HUES48 (cell line): ENCODE data around the gene ADIPOR2.

Experiments
- H3K27ac ChIP-seq: one replicate; pipeline ENCODE4 v1.7.0; 2013; ENCODE audit warnings: low read depth, low read length, inconsistent platforms
- H3K27me3 ChIP-seq: 2 replicates; pipeline ENCODE4 v1.6.1; 2013; ENCODE audit warnings: mild to moderate bottlenecking, low read length; ENCODE audit not compliant: control insufficient read depth, insufficient read depth
- H3K36me3 ChIP-seq: 2 replicates; pipeline ENCODE4 v1.6.1; 2013; ENCODE audit warnings: low read length; ENCODE audit not compliant: control insufficient read depth, insufficient read depth
- H3K4me1 ChIP-seq: 2 replicates; pipeline ENCODE4 v1.6.1; 2013; ENCODE audit warnings: mild to moderate bottlenecking, low read length; ENCODE audit not compliant: control insufficient read depth, insufficient read depth
- H3K4me3 ChIP-seq: 2 replicates; pipeline ENCODE4 v1.5.1; 2013; ENCODE audit warnings: mild to moderate bottlenecking, low read depth, low read length
- H3K9ac ChIP-seq: 2 replicates; pipeline ENCODE4 v1.6.1; 2013; ENCODE audit warnings: mild to moderate bottlenecking, low read depth, low read length, moderate library complexity
- H3K9me3 ChIP-seq: 2 replicates; pipeline ENCODE4 v1.6.1; 2013; ENCODE audit warnings: low read length; ENCODE audit not compliant: control insufficient read depth, insufficient read depth

Gene ADIPOR2

GRCh38 chr12:1651946-1652345 lies 38.9 kb upstream of the ADIPOR2 start:
- no peak overlapping the region for H3K9ac ChIP-seq
- no peak overlapping the region for H3K27ac ChIP-seq
- H3K4me3 ChIP-seq, result no peak overlapping the region
- H3K27me3 ChIP-seq, result no peaks in the 10 kb centered on the region
- H3K36me3 ChIP-seq, result no peaks in the 10 kb centered on the region
- H3K4me1 ChIP-seq, result peaks cover 6% of the 10 kb centered on the region; the same call in 1 of the 2 replicates
- H3K9me3 ChIP-seq, result no peaks in the 10 kb centered on the region

DNA sequence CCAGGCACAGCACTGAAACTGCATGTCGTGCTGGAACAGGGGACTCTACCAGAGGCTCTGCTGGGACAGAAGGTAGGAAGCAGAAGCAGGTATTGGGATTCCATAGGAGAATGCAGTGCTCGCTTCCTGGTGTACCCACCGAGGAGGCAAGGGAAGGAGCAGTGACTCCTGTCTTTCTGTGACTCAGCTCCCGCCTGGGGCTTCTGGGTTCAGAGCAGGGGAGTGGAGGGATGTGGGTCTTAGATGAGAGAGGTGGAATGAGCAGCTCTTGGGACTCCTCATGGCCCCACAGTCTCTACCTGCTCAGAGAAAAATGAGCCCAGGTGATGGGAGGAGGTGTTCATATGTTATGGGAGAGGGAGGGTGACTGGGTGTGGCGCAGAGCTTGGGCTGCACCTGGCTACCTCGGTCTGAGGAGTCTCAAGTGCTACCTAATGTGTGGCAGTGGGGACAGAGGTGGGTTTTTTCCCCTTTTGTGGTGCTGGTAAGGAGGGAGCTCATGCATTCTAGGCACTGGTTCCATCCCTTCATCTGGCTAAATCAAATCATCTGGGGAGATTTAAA lies 35.6 kb upstream of the ADIPOR2 start:
- peaks cover 6% of the 10 kb centered on the region; the same call in 1 of the 2 replicates for H3K4me1 ChIP-seq
- peaks cover 13% of the 10 kb centered on the region for H3K27me3 ChIP-seq
- no peaks in the 10 kb centered on the region for H3K36me3 ChIP-seq
- H3K27ac ChIP-seq, result no peak overlapping the region
- no peak overlapping the region for H3K4me3 ChIP-seq
- no peaks in the 10 kb centered on the region for H3K9me3 ChIP-seq
- H3K9ac ChIP-seq, result no peak overlapping the region

DNA sequence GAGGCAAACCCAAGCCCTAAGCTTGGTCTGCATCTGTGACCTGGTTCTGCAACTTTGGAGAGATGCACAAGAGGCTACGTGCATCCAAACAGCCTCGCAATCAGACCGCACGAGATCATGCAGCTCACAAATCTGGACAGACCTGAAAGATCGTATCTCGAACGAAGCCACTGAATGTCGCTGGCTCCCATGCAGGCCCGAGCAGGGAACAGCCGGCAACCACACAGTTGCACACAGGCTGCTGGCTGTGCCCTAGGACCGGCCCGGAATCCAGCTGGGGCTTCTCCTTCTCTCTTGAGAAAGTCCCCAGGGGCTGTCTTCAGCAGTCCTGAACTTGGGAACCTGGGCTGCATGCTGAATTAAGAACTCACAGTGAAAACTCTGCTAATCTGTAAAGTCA lies 34.0 kb upstream of the ADIPOR2 start:
- Histone ChIP-seq H3K9ac (no peak overlapping the region), H3K27ac (no peak overlapping the region), H3K4me3 (no peak overlapping the region), H3K4me1 (no peaks in the 10 kb centered on the region), H3K36me3 (no peaks in the 10 kb centered on the region), H3K27me3 (peaks cover 20% of the 10 kb centered on the region), H3K9me3 (no peaks in the 10 kb centered on the region)

DNA sequence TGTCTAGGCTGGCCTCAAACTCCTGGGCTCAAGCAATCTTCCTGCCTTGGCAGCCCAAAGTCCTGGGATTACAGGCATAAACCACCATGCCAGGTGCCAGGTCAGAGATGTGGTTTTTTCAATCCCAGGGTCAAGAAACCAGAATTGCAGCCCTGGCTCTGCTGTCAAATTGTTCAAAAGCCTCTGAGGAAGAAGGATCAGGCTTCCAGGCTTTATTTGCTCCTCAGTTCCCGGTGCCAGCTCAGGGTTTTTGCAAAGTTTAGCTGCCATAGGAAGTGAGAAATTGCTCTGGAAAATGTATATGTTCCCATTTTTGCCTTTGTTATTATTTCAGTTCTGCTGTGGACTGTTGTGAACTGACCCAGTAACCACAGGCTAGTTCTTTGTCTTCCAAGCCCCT lies 33.2 kb upstream of the ADIPOR2 start:
- no peak overlapping the region for H3K27ac ChIP-seq
- no peaks in the 10 kb centered on the region for H3K9me3 ChIP-seq
- no peaks in the 10 kb centered on the region for H3K36me3 ChIP-seq
- peaks cover 20% of the 10 kb centered on the region for H3K27me3 ChIP-seq
- H3K9ac ChIP-seq, result no peak overlapping the region
- H3K4me1 ChIP-seq, result no peaks in the 10 kb centered on the region
- no peak overlapping the region for H3K4me3 ChIP-seq

DNA sequence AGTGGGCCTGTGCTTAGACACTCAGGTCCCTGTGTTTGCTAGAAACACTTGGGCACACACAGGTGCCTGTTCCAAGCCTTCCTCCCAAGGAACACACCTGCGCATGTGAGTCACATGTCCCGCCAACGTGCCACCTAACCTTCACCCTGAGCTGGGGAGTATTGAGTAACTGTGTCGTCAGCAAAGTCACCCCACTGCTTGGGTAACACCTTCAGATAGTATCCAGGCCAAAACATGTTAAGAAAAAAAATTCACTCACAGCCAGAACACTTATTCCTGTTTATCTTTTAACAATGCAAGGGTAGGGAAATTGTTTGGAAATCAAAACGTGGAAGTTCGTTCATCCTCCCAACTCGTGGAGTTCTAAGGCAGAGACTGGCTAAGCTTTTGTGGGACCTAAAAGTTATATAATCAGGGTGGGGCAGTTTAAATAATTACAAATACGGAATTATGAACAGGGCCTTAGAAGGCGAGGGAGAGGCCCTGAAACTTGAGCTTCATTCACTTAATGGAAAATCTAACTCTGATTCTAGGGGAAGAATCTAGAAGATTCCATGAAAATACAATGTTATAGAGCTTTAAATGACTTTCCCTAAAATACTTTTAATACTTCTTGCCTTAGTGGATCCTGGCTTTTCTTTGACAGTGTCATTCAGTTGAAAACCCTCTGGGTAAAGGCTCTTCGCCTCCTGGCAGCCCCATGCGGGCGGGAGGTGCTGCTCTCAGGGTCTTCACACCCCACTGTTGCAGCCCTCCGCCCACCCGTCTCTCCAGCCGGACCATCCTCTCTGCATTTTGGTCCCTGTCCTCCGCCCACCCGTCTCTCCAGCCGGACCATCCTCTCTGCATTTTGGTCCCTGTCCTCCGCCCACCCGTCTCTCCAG lies 30.3 kb upstream of the ADIPOR2 start:
- Histone ChIP-seq H3K4me3 (0 out of 2 replicates have a peak overlapping the region, but pooled peaks have one; percentile 16), H3K9ac (no peak overlapping the region), H3K36me3 (no peaks in the 10 kb centered on the region), H3K27ac (no peak overlapping the region), H3K4me1 (no peaks in the 10 kb centered on the region), H3K27me3 (peaks cover 30% of the 10 kb centered on the region), H3K9me3 (no peaks in the 10 kb centered on the region)

- H3K27me3 ChIP-seq, result peaks cover 30% of the 10 kb centered on the region
- H3K9me3 ChIP-seq, result no peaks in the 10 kb centered on the region
- no peaks in the 10 kb centered on the region for H3K36me3 ChIP-seq
- peak overlapping the region; percentile 83 for H3K4me3 ChIP-seq
- H3K9ac ChIP-seq, result no peak overlapping the region
- no peaks in the 10 kb centered on the region for H3K4me1 ChIP-seq
- no peak overlapping the region for H3K27ac ChIP-seq
These were observed 29.1 kb upstream of the ADIPOR2 start for GRCh38 chr12:1661553-1662335.

GRCh38 chr12:1662761-1663439 lies 28.0 kb upstream of the ADIPOR2 start:
- H3K4me1 ChIP-seq, result no peaks in the 10 kb centered on the region
- peak overlapping the region; percentile 68 for H3K4me3 ChIP-seq
- H3K27me3 ChIP-seq, result peaks cover 30% of the 10 kb centered on the region
- no peaks in the 10 kb centered on the region for H3K9me3 ChIP-seq
- H3K27ac ChIP-seq, result peak overlapping the region; percentile 84
- no peaks in the 10 kb centered on the region for H3K36me3 ChIP-seq
- peak overlapping the region; percentile 34; the same call in 1 of the 2 replicates for H3K9ac ChIP-seq

GRCh38 chr12:1663440-1664132 lies 27.3 kb upstream of the ADIPOR2 start:
- no peaks in the 10 kb centered on the region for H3K36me3 ChIP-seq
- H3K4me1 ChIP-seq, result no peaks in the 10 kb centered on the region
- no peak overlapping the region for H3K9ac ChIP-seq
- H3K9me3 ChIP-seq, result no peaks in the 10 kb centered on the region
- peaks cover 27% of the 10 kb centered on the region for H3K27me3 ChIP-seq
- peak overlapping the region; percentile 68; the same call in 1 of the 2 replicates for H3K4me3 ChIP-seq
- H3K27ac ChIP-seq, result no peak overlapping the region

- H3K4me3 ChIP-seq, result no peak overlapping the region
- no peaks in the 10 kb centered on the region for H3K4me1 ChIP-seq
- no peaks in the 10 kb centered on the region for H3K36me3 ChIP-seq
- H3K27me3 ChIP-seq, result peaks cover 17% of the 10 kb centered on the region
- no peak overlapping the region for H3K27ac ChIP-seq
- H3K9me3 ChIP-seq, result no peaks in the 10 kb centered on the region
- H3K9ac ChIP-seq, result no peak overlapping the region
These were observed 25.5 kb upstream of the ADIPOR2 start for GRCh38 chr12:1665366-1665765.

DNA sequence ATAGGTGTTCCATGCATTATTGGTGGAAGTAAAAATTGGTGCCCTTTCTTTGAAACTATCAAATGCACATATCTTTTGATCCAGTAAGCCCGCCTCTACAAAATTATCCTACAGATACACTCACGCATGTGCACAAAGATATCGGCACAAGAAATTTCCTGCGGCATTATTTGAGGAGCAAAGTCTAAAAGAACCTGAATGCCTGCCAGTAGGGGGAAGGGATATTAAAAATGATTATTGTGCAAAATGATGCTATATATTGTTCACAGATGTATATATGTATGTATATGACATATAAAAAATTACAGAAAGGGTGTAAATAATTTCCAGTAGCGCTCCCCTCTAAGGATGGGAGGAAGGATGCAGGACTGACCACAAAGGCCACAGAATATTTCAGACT lies 24.7 kb upstream of the ADIPOR2 start:
- Histone ChIP-seq H3K36me3 (no peaks in the 10 kb centered on the region), H3K9me3 (no peaks in the 10 kb centered on the region), H3K9ac (no peak overlapping the region), H3K27me3 (peaks cover 11% of the 10 kb centered on the region), H3K4me3 (no peak overlapping the region), H3K4me1 (no peaks in the 10 kb centered on the region), H3K27ac (no peak overlapping the region)
